HepG2 (cell line): ENCODE data around the gene IL3. TPM values are rescaled to one million over a fixed set of nuclear protein-coding genes. Genes with fewer than 3 reads are reported as not detected.
A peak's percentile ranks its signal among the peaks of the same experiment; 100 is the strongest.

ENCODE experiments used
- ATF5 ChIP-seq: sonication (generic); formaldehyde crosslinking; IDR thresholded peaks from 2 replicates; pipeline ENCODE4 v1.4.0; 2020; ENCODE audit warnings: mild to moderate bottlenecking, low read depth, missing genetic modification reagents
- ATRX ChIP-seq: sonication (generic); formaldehyde crosslinking; IDR thresholded peaks from 2 replicates; pipeline ENCODE4 v1.4.0; 2020; ENCODE audit warnings: missing genetic modification reagents, borderline replicate concordance
- CREB3 ChIP-seq: sonication (generic); formaldehyde crosslinking; IDR thresholded peaks from 2 replicates; pipeline ENCODE4 v1.5.0; 2020; ENCODE audit warnings: missing genetic modification reagents
- GFI1 ChIP-seq: sonication (generic); formaldehyde crosslinking; IDR thresholded peaks from 2 replicates; pipeline ENCODE4 v1.5.0; 2020; ENCODE audit warnings: missing genetic modification reagents, mild to moderate bottlenecking, borderline replicate concordance
- HNF4G ChIP-seq, 2 experiments: sonication (generic) in 1 of 2; formaldehyde crosslinking in 1 of 2; IDR thresholded peaks; 2 replicates each; pipeline versions ENCODE4 v1.4.0 to v1.6.1; 2011 to 2020; ENCODE audit warnings: borderline replicate concordance in 2 of 2, low read depth in 2 of 2, mild to moderate bottlenecking in 2 of 2, low read length in 1 of 2, missing genetic modification reagents in 1 of 2, moderate library complexity in 1 of 2
- JDP2 ChIP-seq: sonication (generic); formaldehyde crosslinking; IDR thresholded peaks from 2 replicates; pipeline ENCODE4 v1.8.1; 2022; ENCODE audit warnings: missing genetic modification reagents, borderline replicate concordance
- MATR3 ChIP-seq: sonication (generic); formaldehyde crosslinking; IDR thresholded peaks from 2 replicates; pipeline ENCODE4 v1.4.0; 2020; ENCODE audit warnings: missing genetic modification reagents
- MXI1 ChIP-seq: IDR thresholded peaks from 3 replicates; pipeline ENCODE4 v1.6.1; 2012; ENCODE audit warnings: low read depth, low read length, inconsistent platforms, borderline replicate concordance
- POLR2AphosphoS2 ChIP-seq: IDR thresholded peaks from 2 replicates; pipeline ENCODE4 v1.6.1; 2011; ENCODE audit warnings: low read depth, low read length, improper control_type of control experiment
- SALL2 ChIP-seq: sonication (generic); formaldehyde crosslinking; IDR thresholded peaks from 2 replicates; pipeline ENCODE4 v1.8.1; 2023; ENCODE audit warnings: mild to moderate bottlenecking, missing genetic modification reagents, inconsistent platforms
- SMAD1 ChIP-seq: sonication (generic); formaldehyde crosslinking; IDR thresholded peaks from 2 replicates; pipeline ENCODE4 v1.4.0; 2020; ENCODE audit warnings: missing genetic modification reagents, low read depth, mild to moderate bottlenecking, borderline replicate concordance
- SYNCRIP ChIP-seq: fragments of 200-400 bp; formaldehyde crosslinking; IDR thresholded peaks from 2 replicates; pipeline ENCODE4 v1.6.1; 2018; ENCODE audit warnings: mild to moderate bottlenecking, low read depth, low read length; ENCODE audit not compliant: insufficient read depth
- TARDBP ChIP-seq: sonication (generic); formaldehyde crosslinking; IDR thresholded peaks from 2 replicates; pipeline ENCODE4 v1.8.0; 2022; ENCODE audit warnings: mild to moderate bottlenecking, missing genetic modification reagents
- THAP11 ChIP-seq: IDR thresholded peaks from 2 replicates; pipeline ENCODE4 v1.6.1; 2016; ENCODE audit warnings: missing biosample characterization, missing genetic modification reagents
- TIGD3 ChIP-seq: sonication (generic); formaldehyde crosslinking; IDR thresholded peaks from 2 replicates; pipeline ENCODE4 v1.5.1; 2020; ENCODE audit warnings: mild to moderate bottlenecking, missing genetic modification reagents, borderline replicate concordance
- ZBED4 ChIP-seq: sonication (generic); formaldehyde crosslinking; IDR thresholded peaks from 2 replicates; pipeline ENCODE4 v1.4.0; 2020; ENCODE audit warnings: missing genetic modification reagents, borderline replicate concordance
- ZNF121 ChIP-seq: sonication (generic); formaldehyde crosslinking; IDR thresholded peaks from 2 replicates; pipeline ENCODE4 v1.5.0; 2020; ENCODE audit warnings: mild to moderate bottlenecking, missing genetic modification reagents
- ZNF138 ChIP-seq: sonication (generic); formaldehyde crosslinking; IDR thresholded peaks from 2 replicates; pipeline ENCODE4 v1.5.0; 2020; ENCODE audit warnings: mild to moderate bottlenecking, low read depth, missing genetic modification reagents
- ZNF343 ChIP-seq: sonication (generic); formaldehyde crosslinking; IDR thresholded peaks from 2 replicates; pipeline ENCODE4 v1.4.0; 2020; ENCODE audit warnings: mild to moderate bottlenecking, missing genetic modification reagents
- ZNF605 ChIP-seq: sonication (generic); formaldehyde crosslinking; IDR thresholded peaks from 2 replicates; pipeline ENCODE4 v1.8.0; 2022; ENCODE audit warnings: mild to moderate bottlenecking, missing genetic modification reagents
- ZNF619 ChIP-seq: sonication (generic); formaldehyde crosslinking; IDR thresholded peaks from 2 replicates; pipeline ENCODE4 v1.4.0; 2020; ENCODE audit warnings: mild to moderate bottlenecking, missing genetic modification reagents
- ZNF746 ChIP-seq: sonication (generic); formaldehyde crosslinking; IDR thresholded peaks from 2 replicates; pipeline ENCODE4 v1.8.0; 2022; ENCODE audit warnings: mild to moderate bottlenecking, missing genetic modification reagents
- ZSCAN20 ChIP-seq: sonication (generic); formaldehyde crosslinking; IDR thresholded peaks from 2 replicates; pipeline ENCODE4 v1.4.0; 2020; ENCODE audit warnings: missing genetic modification reagents, mild to moderate bottlenecking, borderline replicate concordance
- polyA plus RNA-seq, 8 experiments: library from polyadenylated mRNA; depleted of rRNA in 3 of 8; stranded (reverse) in 7 of 8; unstranded in 1 of 8; fragments of >200 nt; fragmentation: Illumina TruSeq in 4 of 8; extraction: Trizol in 4 of 8; gene quantifications; 2 replicates each; pipeline versions ENCODE4 v1.2.1 to v1.2.3, GENCODE V29; 2011 to 2016; ENCODE audit warnings: low read depth in 4 of 8, missing spikeins in 1 of 8, mixed read lengths in 1 of 8; ENCODE audit not compliant: insufficient read depth in 1 of 8
- total RNA-seq, 5 experiments: library from RNA; depleted of rRNA; stranded (reverse); fragments of >200 nt; fragmentation: Illumina TruSeq; extraction: Trizol; gene quantifications; 2 replicates each; pipeline ENCODE4 v1.2.3, GENCODE V29; 2016; ENCODE audit warnings: low read depth in 1 of 5

The IL3 gene
- total and polyA plus RNA-seq, 2 of the 13 experiments (the other 11 are each of a cell fraction or from before 2014, with no cell fraction given), result not detected

GRCh38 chr5:132012371-132013005 lies 48.0 kb upstream of the IL3 start (continued):
- TF ChIP-seq ZNF619 (CRISPR knock-in tag) (no peak), ZBED4 (CRISPR knock-in tag) (peak; percentile 94), SYNCRIP (no peak), MATR3 (no peak), GFI1 (no peak), THAP11 (CRISPR knock-in tag) (peak; percentile 63), TIGD3 (CRISPR knock-in tag) (no peak), ZNF746 (CRISPR knock-in tag) (0 out of 2 replicates have a peak, but pooled peaks have one; percentile 46), ZNF605 (CRISPR knock-in tag) (no peak), SALL2 (CRISPR knock-in tag) (no peak), ZNF121 (CRISPR knock-in tag) (no peak), HNF4G (IDR thresholded peaks at IDR 0.05; ENCODE audit: borderline replicate concordance, low read depth, low read length) (no peak), HNF4G (CRISPR knock-in tag; IDR thresholded peaks at IDR 0.05; ENCODE audit: borderline replicate concordance, low read depth) (0 out of 2 replicates have a peak, but pooled peaks have one; percentile 31), JDP2 (no peak; the same call in 1 of the 2 replicates), ATF5 (CRISPR knock-in tag) (no peak), ATRX (CRISPR knock-in tag) (no peak), TARDBP (CRISPR knock-in tag) (no peak), ZSCAN20 (CRISPR knock-in tag) (no peak), ZNF343 (no peak), ZNF138 (no peak), MXI1 (no peak), CREB3 (CRISPR knock-in tag) (0 out of 2 replicates have a peak, but pooled peaks have one; percentile 67), POLR2AphosphoS2 (no peak), SMAD1 (CRISPR knock-in tag) (no peak)
